K562 (cell line): ENCODE results near the gene OTULINL. TPM values are rescaled to one million over a fixed set of nuclear protein-coding genes. Genes with fewer than 3 reads are reported as not detected.

Experiments used
- ELF1 ChIP-seq: fragments of 200-800 bp; sonication (Bioruptor generic); IDR thresholded peaks from 2 replicates; pipeline ENCODE4 v1.6.1; 2016; ENCODE audit warnings: missing genetic modification characterization, missing compliant biosample characterization
- POLR2B ChIP-seq: fragments of 450-650 bp; IDR thresholded peaks from 2 replicates; pipeline ENCODE4 v1.6.1; 2018; ENCODE audit warnings: low read depth; ENCODE audit not compliant: partially characterized antibody
- RAD21 ChIP-seq, 2 experiments: fragments of 250-450 bp in 1 of 2; fragments of 450-650 bp in 1 of 2; sonication (Bioruptor Pico) in 1 of 2; formaldehyde crosslinking in 1 of 2; IDR thresholded peaks in 1 of 2; conservative IDR thresholded peaks in 1 of 2; 2 replicates each; pipeline versions ENCODE4 v1.4.0 to v1.8.0; 2020 to 2022; ENCODE audit warnings: mild to moderate bottlenecking in 2 of 2, moderate library complexity in 1 of 2
- RBFOX2 ChIP-seq: fragments of 200-400 bp; formaldehyde crosslinking; IDR thresholded peaks from 2 replicates; pipeline ENCODE4 v1.6.1; 2017; ENCODE audit warnings: low read depth, mild to moderate bottlenecking, low read length, moderate library complexity
- ZNF197 ChIP-seq: fragments of 200-800 bp; sonication (Bioruptor generic); IDR thresholded peaks from 2 replicates; pipeline ENCODE4 v1.6.1; 2016; ENCODE audit warnings: low read depth, missing genetic modification characterization, missing compliant biosample characterization
- polyA plus RNA-seq, 8 experiments: library from polyadenylated mRNA; depleted of rRNA in 4 of 8; stranded (reverse) in 5 of 8; unstranded in 3 of 8; fragments of >200 nt; fragmentation: Nextera tagmentation in 2 of 8; fragmentation: Illumina TruSeq in 1 of 8; extraction: Ambion mirVana in 2 of 8; extraction: Trizol in 1 of 8; gene quantifications; 2 replicates each; pipeline versions ENCODE4 v1.2.1 to v1.2.3, GENCODE V29; 2011 to 2014; ENCODE audit warnings: inconsistent platforms in 1 of 8, missing spikeins in 1 of 8
- total RNA-seq, 7 experiments: library from RNA; depleted of rRNA in 6 of 7; stranded (reverse); fragments of >200 nt in 6 of 7; fragmentation: Illumina TruSeq in 2 of 7; extraction: Trizol in 2 of 7; gene quantifications; 2 replicates each; pipeline versions ENCODE4 v1.2.1 to v1.2.3, GENCODE V29; 2011 to 2021; ENCODE audit warnings: low replicate concordance in 1 of 7
- TF ChIP-seq, protein P1 (sequence below): fragments of 450-650 bp; IDR thresholded peaks from 2 replicates; pipeline ENCODE4 v1.6.1; 2016; ENCODE audit warnings: mild to moderate bottlenecking, moderate library complexity
- TF ChIP-seq, protein P2 (sequence below): IDR thresholded peaks from 2 replicates; pipeline ENCODE4 v1.6.1; 2011; ENCODE audit warnings: borderline replicate concordance, low read depth, mild to moderate bottlenecking, moderate library complexity, low read length; ENCODE audit not compliant: insufficient read depth, poor library complexity, severe bottlenecking
- TF ChIP-seq, protein P3 (sequence below): fragments of 200-800 bp; sonication (Bioruptor generic); IDR thresholded peaks from 2 replicates; pipeline ENCODE4 v1.6.1; 2016; ENCODE audit warnings: missing genetic modification characterization, missing compliant biosample characterization

Gene OTULINL
- total and polyA plus RNA-seq, 9 of the 15 experiments (the other 6 are each of a cell fraction or from before 2014, with no cell fraction given): 0.13 to 0.18 TPM; not detected in 7

DNA sequence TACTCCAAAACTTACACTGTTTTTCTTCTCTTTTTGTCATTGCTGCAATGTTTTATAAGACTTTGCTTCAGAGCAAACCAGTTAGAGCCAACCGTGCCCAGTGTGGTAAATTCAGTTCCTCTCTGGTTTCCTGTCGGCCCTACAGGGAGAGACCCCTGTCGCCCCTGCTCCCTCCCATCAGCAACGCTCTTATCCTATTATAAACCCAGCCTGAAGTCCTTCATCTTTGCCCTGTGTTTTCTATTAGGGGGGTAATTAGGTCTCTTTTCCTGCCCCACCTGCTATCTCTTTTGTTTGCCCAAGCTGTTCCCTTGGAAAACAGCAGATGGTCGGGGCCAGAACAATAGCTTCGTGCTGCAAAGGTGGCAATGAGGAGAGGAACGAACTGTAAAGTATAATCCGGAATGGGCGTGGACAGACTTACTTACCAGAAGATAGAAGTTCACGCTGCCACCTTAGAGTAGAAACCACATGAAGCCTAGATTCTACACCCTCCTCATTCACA lies 21.4 kb upstream of the OTULINL start (continued):
- TF ChIP-seq, protein P1, sequence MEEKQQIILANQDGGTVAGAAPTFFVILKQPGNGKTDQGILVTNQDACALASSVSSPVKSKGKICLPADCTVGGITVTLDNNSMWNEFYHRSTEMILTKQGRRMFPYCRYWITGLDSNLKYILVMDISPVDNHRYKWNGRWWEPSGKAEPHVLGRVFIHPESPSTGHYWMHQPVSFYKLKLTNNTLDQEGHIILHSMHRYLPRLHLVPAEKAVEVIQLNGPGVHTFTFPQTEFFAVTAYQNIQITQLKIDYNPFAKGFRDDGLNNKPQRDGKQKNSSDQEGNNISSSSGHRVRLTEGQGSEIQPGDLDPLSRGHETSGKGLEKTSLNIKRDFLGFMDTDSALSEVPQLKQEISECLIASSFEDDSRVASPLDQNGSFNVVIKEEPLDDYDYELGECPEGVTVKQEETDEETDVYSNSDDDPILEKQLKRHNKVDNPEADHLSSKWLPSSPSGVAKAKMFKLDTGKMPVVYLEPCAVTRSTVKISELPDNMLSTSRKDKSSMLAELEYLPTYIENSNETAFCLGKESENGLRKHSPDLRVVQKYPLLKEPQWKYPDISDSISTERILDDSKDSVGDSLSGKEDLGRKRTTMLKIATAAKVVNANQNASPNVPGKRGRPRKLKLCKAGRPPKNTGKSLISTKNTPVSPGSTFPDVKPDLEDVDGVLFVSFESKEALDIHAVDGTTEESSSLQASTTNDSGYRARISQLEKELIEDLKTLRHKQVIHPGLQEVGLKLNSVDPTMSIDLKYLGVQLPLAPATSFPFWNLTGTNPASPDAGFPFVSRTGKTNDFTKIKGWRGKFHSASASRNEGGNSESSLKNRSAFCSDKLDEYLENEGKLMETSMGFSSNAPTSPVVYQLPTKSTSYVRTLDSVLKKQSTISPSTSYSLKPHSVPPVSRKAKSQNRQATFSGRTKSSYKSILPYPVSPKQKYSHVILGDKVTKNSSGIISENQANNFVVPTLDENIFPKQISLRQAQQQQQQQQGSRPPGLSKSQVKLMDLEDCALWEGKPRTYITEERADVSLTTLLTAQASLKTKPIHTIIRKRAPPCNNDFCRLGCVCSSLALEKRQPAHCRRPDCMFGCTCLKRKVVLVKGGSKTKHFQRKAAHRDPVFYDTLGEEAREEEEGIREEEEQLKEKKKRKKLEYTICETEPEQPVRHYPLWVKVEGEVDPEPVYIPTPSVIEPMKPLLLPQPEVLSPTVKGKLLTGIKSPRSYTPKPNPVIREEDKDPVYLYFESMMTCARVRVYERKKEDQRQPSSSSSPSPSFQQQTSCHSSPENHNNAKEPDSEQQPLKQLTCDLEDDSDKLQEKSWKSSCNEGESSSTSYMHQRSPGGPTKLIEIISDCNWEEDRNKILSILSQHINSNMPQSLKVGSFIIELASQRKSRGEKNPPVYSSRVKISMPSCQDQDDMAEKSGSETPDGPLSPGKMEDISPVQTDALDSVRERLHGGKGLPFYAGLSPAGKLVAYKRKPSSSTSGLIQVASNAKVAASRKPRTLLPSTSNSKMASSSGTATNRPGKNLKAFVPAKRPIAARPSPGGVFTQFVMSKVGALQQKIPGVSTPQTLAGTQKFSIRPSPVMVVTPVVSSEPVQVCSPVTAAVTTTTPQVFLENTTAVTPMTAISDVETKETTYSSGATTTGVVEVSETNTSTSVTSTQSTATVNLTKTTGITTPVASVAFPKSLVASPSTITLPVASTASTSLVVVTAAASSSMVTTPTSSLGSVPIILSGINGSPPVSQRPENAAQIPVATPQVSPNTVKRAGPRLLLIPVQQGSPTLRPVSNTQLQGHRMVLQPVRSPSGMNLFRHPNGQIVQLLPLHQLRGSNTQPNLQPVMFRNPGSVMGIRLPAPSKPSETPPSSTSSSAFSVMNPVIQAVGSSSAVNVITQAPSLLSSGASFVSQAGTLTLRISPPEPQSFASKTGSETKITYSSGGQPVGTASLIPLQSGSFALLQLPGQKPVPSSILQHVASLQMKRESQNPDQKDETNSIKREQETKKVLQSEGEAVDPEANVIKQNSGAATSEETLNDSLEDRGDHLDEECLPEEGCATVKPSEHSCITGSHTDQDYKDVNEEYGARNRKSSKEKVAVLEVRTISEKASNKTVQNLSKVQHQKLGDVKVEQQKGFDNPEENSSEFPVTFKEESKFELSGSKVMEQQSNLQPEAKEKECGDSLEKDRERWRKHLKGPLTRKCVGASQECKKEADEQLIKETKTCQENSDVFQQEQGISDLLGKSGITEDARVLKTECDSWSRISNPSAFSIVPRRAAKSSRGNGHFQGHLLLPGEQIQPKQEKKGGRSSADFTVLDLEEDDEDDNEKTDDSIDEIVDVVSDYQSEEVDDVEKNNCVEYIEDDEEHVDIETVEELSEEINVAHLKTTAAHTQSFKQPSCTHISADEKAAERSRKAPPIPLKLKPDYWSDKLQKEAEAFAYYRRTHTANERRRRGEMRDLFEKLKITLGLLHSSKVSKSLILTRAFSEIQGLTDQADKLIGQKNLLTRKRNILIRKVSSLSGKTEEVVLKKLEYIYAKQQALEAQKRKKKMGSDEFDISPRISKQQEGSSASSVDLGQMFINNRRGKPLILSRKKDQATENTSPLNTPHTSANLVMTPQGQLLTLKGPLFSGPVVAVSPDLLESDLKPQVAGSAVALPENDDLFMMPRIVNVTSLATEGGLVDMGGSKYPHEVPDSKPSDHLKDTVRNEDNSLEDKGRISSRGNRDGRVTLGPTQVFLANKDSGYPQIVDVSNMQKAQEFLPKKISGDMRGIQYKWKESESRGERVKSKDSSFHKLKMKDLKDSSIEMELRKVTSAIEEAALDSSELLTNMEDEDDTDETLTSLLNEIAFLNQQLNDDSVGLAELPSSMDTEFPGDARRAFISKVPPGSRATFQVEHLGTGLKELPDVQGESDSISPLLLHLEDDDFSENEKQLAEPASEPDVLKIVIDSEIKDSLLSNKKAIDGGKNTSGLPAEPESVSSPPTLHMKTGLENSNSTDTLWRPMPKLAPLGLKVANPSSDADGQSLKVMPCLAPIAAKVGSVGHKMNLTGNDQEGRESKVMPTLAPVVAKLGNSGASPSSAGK: no peak
- TF ChIP-seq, protein P2, sequence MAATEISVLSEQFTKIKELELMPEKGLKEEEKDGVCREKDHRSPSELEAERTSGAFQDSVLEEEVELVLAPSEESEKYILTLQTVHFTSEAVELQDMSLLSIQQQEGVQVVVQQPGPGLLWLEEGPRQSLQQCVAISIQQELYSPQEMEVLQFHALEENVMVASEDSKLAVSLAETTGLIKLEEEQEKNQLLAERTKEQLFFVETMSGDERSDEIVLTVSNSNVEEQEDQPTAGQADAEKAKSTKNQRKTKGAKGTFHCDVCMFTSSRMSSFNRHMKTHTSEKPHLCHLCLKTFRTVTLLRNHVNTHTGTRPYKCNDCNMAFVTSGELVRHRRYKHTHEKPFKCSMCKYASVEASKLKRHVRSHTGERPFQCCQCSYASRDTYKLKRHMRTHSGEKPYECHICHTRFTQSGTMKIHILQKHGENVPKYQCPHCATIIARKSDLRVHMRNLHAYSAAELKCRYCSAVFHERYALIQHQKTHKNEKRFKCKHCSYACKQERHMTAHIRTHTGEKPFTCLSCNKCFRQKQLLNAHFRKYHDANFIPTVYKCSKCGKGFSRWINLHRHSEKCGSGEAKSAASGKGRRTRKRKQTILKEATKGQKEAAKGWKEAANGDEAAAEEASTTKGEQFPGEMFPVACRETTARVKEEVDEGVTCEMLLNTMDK: no peak
- TF ChIP-seq RBFOX2 (no peak), POLR2B (no peak), ELF1 (tag) (no peak), ZNF197 (CRISPR knock-in tag) (no peak), RAD21 (CRISPR knock-in tag; conservative IDR thresholded peaks at IDR 0.05 in 1 of 2, IDR thresholded peaks at IDR 0.05 in 1 of 2) (no peak)
- TF ChIP-seq, protein P3, sequence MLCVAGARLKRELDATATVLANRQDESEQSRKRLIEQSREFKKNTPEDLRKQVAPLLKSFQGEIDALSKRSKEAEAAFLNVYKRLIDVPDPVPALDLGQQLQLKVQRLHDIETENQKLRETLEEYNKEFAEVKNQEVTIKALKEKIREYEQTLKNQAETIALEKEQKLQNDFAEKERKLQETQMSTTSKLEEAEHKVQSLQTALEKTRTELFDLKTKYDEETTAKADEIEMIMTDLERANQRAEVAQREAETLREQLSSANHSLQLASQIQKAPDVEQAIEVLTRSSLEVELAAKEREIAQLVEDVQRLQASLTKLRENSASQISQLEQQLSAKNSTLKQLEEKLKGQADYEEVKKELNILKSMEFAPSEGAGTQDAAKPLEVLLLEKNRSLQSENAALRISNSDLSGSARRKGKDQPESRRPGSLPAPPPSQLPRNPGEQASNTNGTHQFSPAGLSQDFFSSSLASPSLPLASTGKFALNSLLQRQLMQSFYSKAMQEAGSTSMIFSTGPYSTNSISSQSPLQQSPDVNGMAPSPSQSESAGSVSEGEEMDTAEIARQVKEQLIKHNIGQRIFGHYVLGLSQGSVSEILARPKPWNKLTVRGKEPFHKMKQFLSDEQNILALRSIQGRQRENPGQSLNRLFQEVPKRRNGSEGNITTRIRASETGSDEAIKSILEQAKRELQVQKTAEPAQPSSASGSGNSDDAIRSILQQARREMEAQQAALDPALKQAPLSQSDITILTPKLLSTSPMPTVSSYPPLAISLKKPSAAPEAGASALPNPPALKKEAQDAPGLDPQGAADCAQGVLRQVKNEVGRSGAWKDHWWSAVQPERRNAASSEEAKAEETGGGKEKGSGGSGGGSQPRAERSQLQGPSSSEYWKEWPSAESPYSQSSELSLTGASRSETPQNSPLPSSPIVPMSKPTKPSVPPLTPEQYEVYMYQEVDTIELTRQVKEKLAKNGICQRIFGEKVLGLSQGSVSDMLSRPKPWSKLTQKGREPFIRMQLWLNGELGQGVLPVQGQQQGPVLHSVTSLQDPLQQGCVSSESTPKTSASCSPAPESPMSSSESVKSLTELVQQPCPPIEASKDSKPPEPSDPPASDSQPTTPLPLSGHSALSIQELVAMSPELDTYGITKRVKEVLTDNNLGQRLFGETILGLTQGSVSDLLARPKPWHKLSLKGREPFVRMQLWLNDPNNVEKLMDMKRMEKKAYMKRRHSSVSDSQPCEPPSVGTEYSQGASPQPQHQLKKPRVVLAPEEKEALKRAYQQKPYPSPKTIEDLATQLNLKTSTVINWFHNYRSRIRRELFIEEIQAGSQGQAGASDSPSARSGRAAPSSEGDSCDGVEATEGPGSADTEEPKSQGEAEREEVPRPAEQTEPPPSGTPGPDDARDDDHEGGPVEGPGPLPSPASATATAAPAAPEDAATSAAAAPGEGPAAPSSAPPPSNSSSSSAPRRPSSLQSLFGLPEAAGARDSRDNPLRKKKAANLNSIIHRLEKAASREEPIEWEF: no peak
- TF ChIP-seq, all 486 proteins: peak for 0
